ENCODE data around the gene VDR. TPM values are rescaled to one million over a fixed set of nuclear protein-coding genes. Genes with fewer than 3 reads are reported as not detected.

VDR gene
- total RNA-seq, 3 donors from 2014 or later (not counting 1 experiment from before 2014, with no cell fraction given): 1.1 to 2.5 (median 1.6) TPM

- Histone ChIP-seq H3K4me1 (ENCODE audit: control insufficient read depth, insufficient read depth, low read length) (peaks cover 35% of the 10 kb centered on the region), H3K27ac (ENCODE audit: low read length) (no peak overlapping the region), H3K27me3 (ENCODE audit: control insufficient read depth, insufficient read depth, low read length) (no peaks in the 10 kb centered on the region), H3K4me3 (ENCODE audit: low read length) (no peak overlapping the region), H3K9me3 (ENCODE audit: control insufficient read depth, insufficient read depth, low read length) (no peaks in the 10 kb centered on the region), H3K36me3 (ENCODE audit: control insufficient read depth, insufficient read depth, low read length) (no peaks in the 10 kb centered on the region)
- H3K27ac Mint-ChIP-seq: peak overlapping the region in 1 of 2 donors; percentile 35
- H3K9me3 Mint-ChIP-seq: no peaks in the 10 kb centered on the region
- H3K27me3 Mint-ChIP-seq (ENCODE audit: low read depth in 2 of 2): peaks cover 0 to 5% of the 10 kb centered on the region in 2 donors
- 25% methylated on average over 11 of the region's 13 CpGs for WGBS (ENCODE audit: insufficient coverage)
- H3K4me3 Mint-ChIP-seq: no peak overlapping the region
- intact Hi-C loops (cut with micrococcal nuclease): loop anchor here (1.0 to 5.0 kb wide), 6 partner anchors 19 to 185 kb away; partner anchors contain the start of gene HDAC7
- DNase-seq (peak; percentile 63 to 88), ATAC-seq (peak; percentile 55 to 62 (median 57))
- no peaks in the 10 kb centered on the region for H3K36me3 Mint-ChIP-seq
- peak; percentile 93 for TF ChIP-seq CTCF (IDR thresholded peaks at IDR 0.05)
- H3K4me1 Mint-ChIP-seq: peaks cover 43 to 47% of the 10 kb centered on the region in 2 donors
Measured at GRCh38 chr12:47837190-47838171, 67.3 kb downstream of the VDR start.

- Histone ChIP-seq H3K4me3 (ENCODE audit: low read length) (no peak overlapping the region), H3K27me3 (ENCODE audit: control insufficient read depth, insufficient read depth, low read length) (no peaks in the 10 kb centered on the region), H3K4me1 (ENCODE audit: control insufficient read depth, insufficient read depth, low read length) (peaks cover 41% of the 10 kb centered on the region), H3K36me3 (ENCODE audit: control insufficient read depth, insufficient read depth, low read length) (no peaks in the 10 kb centered on the region), H3K27ac (ENCODE audit: low read length) (no peak overlapping the region), H3K9me3 (ENCODE audit: control insufficient read depth, insufficient read depth, low read length) (no peaks in the 10 kb centered on the region)
- no peaks in the 10 kb centered on the region for H3K36me3 Mint-ChIP-seq
- H3K27me3 Mint-ChIP-seq (ENCODE audit: low read depth in 2 of 2): no peaks in the 10 kb centered on the region
- peaks cover 43 to 48% of the 10 kb centered on the region in 2 donors for H3K4me1 Mint-ChIP-seq
- ATAC-seq (no peak), DNase-seq (no peak)
- 95% methylated on average over 3 of the region's 3 CpGs for WGBS (ENCODE audit: insufficient coverage)
- H3K27ac Mint-ChIP-seq: peak overlapping the region in 1 of 2 donors; percentile 45
- TF ChIP-seq CTCF (IDR thresholded peaks at IDR 0.05): no peak
- intact Hi-C loops (cut with micrococcal nuclease): loop anchor here (2.0 to 5.0 kb wide), 2 partner anchors 17 to 183 kb away; partner anchors contain the start of gene HDAC7
- H3K9me3 Mint-ChIP-seq: no peaks in the 10 kb centered on the region
- H3K4me3 Mint-ChIP-seq: peak overlapping the region; percentile 28
Measured at GRCh38 chr12:47835831-47836155, 69.0 kb downstream of the VDR start.

GRCh38 chr12:47835006-47835830 lies 69.6 kb downstream of the VDR start:
- Mint-ChIP-seq H3K4me3 (peak overlapping the region; percentile 28), H3K9me3 (no peaks in the 10 kb centered on the region), H3K27ac (peak overlapping the region in 1 of 2 donors; percentile 82), H3K4me1 (peaks cover 43 to 51% of the 10 kb centered on the region in 2 donors), H3K36me3 (no peaks in the 10 kb centered on the region), H3K27me3 (ENCODE audit: low read depth in 2 of 2) (no peaks in the 10 kb centered on the region)
- H3K9me3 ChIP-seq (ENCODE audit: control insufficient read depth, insufficient read depth, low read length): no peaks in the 10 kb centered on the region
- peaks cover 41% of the 10 kb centered on the region for H3K4me1 ChIP-seq (ENCODE audit: control insufficient read depth, insufficient read depth, low read length)
- no peak for TF ChIP-seq CTCF (IDR thresholded peaks at IDR 0.05)
- H3K4me3 ChIP-seq (ENCODE audit: low read length): no peak overlapping the region
- no peak for ATAC-seq
- WGBS (ENCODE audit: insufficient coverage): 84% methylated on average over 12 of the region's 12 CpGs
- H3K27ac ChIP-seq (ENCODE audit: low read length): peak overlapping the region; percentile 38
- no peaks in the 10 kb centered on the region for H3K27me3 ChIP-seq (ENCODE audit: control insufficient read depth, insufficient read depth, low read length)
- no peaks in the 10 kb centered on the region for H3K36me3 ChIP-seq (ENCODE audit: control insufficient read depth, insufficient read depth, low read length)
- DNase-seq: no peak
- intact Hi-C loops (cut with micrococcal nuclease): loop anchor here (5.0 kb wide), 1 partner anchor 183 kb away; no protein-coding TSS in a partner anchor

All from natural killer cell (primary cell).